Uterus (tissue), 4 donors: ENCODE measurements around the gene LKAAEAR1. TPM values are rescaled to one million over a fixed set of nuclear protein-coding genes. Genes with fewer than 3 reads are reported as not detected.
"Not testable (repeated sequence)": the region's sequence is repeated elsewhere in the genome, so short reads cannot be mapped to it uniquely, and the experiment has no call there.

Experiments used
- DNase-seq, 2 donors: peaks; one replicate each; pipeline ENCODE4 v3.0.0-alpha.2; 2019 to 2020
- H3K27ac ChIP-seq, 2 donors: fragments of 200-600 bp; sonication (generic); 1 replicate in 1 of 2; 2 replicates in 1 of 2; pipeline ENCODE4 v1.5.1; 2016 to 2018
- H3K27me3 ChIP-seq, 2 donors: fragments of 200-600 bp; sonication (generic); one replicate each; pipeline ENCODE4 v1.5.1; 2018 to 2019; ENCODE audit warnings: control low read depth in 1 of 2
- H3K36me3 ChIP-seq, 2 donors: fragments of 200-600 bp; sonication (generic); one replicate each; pipeline ENCODE4 v1.5.1; 2019; ENCODE audit warnings: control low read depth in 1 of 2
- H3K4me1 ChIP-seq, 2 donors: fragments of 200-600 bp; sonication (generic); one replicate each; pipeline ENCODE4 v1.5.1; 2018 to 2019; ENCODE audit warnings: control low read depth in 1 of 2
- H3K4me3 ChIP-seq, 2 donors: fragments of 200-600 bp; sonication (generic); 1 replicate in 1 of 2; 2 replicates in 1 of 2; pipeline ENCODE4 v1.5.1; 2018 to 2019; ENCODE audit warnings: mild to moderate bottlenecking in 1 of 2
- H3K9me3 ChIP-seq, 2 donors: fragments of 200-600 bp; sonication (generic); one replicate each; pipeline ENCODE4 v1.5.1; 2019; ENCODE audit warnings: control low read depth in 1 of 2
- POLR2A ChIP-seq, 2 donors: fragments of 450-650 bp; IDR thresholded peaks; one replicate each; pipeline ENCODE4 v1.6.1; 2016; ENCODE audit warnings: antibody characterized with exemption in 2 of 2, mild to moderate bottlenecking in 1 of 2, moderate library complexity in 1 of 2
- intact Hi-C: fragments of 100-400 bp; cut with DNase I; formaldehyde crosslinking; loops from one replicate; pipeline ENCODE4 v1.15.1; 2023; ENCODE audit warnings: low total_unique reads
- total RNA-seq, 4 donors: library from RNA; depleted of rRNA in 3 of 4; stranded (reverse); fragments of >200 nt in 3 of 4; gene quantifications; one replicate each; pipeline versions ENCODE4 v1.1.0 to v1.2.4, GENCODE V29; 2014 to 2023
- TF ChIP-seq, protein P1 (sequence below), 4 experiments: fragments of 200-600 bp in 2 of 4; fragments of 450-650 bp in 2 of 4; sonication (generic) in 2 of 4; IDR thresholded peaks; one replicate each; pipeline ENCODE4 v1.5.1; 2016 to 2019; ENCODE audit warnings: antibody characterized with exemption in 4 of 4, mild to moderate bottlenecking in 2 of 4, moderate library complexity in 1 of 4
- donor health status: DM: yes; HTN: yes; CAD: no.

Gene LKAAEAR1
- total RNA-seq, 4 donors from 2014 or later: not detected

DNA sequence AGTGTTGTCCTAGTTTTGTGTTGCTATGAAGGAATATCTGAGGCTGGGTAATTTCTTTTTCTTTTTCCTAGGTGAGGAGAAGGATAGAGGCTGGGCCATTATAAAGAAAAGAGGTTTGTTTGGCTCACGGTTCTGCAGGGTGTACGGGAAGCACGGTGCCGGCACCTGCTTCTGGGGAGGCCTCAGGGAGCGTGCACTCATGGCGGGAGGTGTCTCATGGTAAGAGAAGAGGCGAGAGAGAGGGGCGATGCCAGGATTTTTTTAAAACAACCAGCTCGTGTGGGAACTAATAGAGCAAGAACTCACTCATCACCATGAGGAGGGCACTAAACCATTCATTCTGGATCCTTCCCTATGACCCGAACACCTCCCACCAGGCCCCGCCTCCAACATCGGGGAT is 37.4 kb upstream of the LKAAEAR1 start:
- Histone ChIP-seq H3K4me1 (no peaks in the 10 kb centered on the region), H3K27ac (no peak overlapping the region), H3K36me3 (no peaks in the 10 kb centered on the region), H3K4me3 (no peak overlapping the region), H3K9me3 (no peaks in the 10 kb centered on the region), H3K27me3 (no peaks in the 10 kb centered on the region)
- DNase-seq: no peak
- TF ChIP-seq, protein P1, sequence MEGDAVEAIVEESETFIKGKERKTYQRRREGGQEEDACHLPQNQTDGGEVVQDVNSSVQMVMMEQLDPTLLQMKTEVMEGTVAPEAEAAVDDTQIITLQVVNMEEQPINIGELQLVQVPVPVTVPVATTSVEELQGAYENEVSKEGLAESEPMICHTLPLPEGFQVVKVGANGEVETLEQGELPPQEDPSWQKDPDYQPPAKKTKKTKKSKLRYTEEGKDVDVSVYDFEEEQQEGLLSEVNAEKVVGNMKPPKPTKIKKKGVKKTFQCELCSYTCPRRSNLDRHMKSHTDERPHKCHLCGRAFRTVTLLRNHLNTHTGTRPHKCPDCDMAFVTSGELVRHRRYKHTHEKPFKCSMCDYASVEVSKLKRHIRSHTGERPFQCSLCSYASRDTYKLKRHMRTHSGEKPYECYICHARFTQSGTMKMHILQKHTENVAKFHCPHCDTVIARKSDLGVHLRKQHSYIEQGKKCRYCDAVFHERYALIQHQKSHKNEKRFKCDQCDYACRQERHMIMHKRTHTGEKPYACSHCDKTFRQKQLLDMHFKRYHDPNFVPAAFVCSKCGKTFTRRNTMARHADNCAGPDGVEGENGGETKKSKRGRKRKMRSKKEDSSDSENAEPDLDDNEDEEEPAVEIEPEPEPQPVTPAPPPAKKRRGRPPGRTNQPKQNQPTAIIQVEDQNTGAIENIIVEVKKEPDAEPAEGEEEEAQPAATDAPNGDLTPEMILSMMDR (IDR thresholded peaks at IDR 0.05): no peak
- no peak for TF ChIP-seq POLR2A (IDR thresholded peaks at IDR 0.05)
- intact Hi-C loops: no loop called here

DNA sequence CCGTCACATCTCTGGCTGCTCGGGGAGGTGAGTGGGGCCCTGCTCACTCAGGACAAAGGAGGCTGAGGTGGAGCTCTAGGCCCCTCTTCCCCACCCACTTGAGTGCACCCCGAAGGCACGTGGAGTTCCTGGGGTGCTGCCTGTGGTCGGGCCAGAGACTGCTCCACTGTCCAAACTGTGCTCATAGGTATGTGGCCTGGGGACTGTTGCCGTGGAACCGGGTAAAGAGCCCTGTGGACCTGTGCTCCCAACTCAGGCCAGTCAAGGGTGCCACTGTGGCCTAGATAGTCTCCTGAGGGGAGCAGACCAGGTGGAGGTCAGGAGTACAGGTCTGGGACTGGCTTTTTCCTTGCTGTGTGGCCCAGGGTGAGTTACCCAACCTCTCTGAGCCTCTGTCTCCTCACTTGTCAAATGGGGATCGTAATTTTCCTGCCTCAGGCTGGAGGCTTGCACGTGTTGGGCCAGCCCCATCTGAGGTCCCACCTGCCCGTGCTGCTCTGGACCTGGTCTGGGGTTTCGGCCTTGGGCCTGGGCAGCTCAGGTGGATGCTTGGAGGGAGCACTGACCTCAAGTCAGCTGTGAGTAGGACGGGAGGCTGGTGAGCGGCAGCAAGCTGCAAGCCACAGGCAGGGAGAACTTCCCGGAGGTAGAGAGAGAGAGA is 35.6 kb upstream of the LKAAEAR1 start:
- TF ChIP-seq POLR2A (IDR thresholded peaks at IDR 0.05): no peak
- TF ChIP-seq, protein P1 (IDR thresholded peaks at IDR 0.05): no peak

DNA sequence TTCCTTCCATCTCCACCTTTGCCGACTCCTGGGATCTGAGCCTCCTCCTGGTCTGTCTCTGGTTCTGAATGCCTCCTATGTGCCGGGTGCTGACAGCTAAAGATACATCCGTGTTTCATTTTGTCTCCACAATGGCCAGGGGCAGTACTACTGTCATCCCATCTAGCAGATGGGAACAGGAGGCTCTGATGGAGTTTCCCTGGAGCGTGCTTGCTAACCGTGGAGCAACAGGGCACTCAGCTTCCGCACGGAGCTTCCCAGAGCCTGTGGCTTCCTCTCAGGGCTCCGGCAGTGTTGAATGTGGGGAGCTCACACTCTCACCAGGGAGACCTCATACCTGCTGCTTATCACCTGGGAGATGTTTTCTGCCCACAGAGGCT is 35.1 kb upstream of the LKAAEAR1 start:
- no peak for DNase-seq
- TF ChIP-seq, protein P1 (IDR thresholded peaks at IDR 0.05): no peak
- TF ChIP-seq POLR2A (IDR thresholded peaks at IDR 0.05): no peak
- Histone ChIP-seq H3K36me3 (no peaks in the 10 kb centered on the region), H3K27ac (no peak overlapping the region), H3K27me3 (no peaks in the 10 kb centered on the region), H3K4me1 (no peaks in the 10 kb centered on the region), H3K9me3 (no peaks in the 10 kb centered on the region), H3K4me3 (no peak overlapping the region)
- intact Hi-C loops: no loop called here

More for the DNA sequence above, 35.6 kb upstream of the LKAAEAR1 start:
- no peak for DNase-seq
- Histone ChIP-seq H3K27me3 (no peaks in the 10 kb centered on the region), H3K36me3 (no peaks in the 10 kb centered on the region), H3K9me3 (no peaks in the 10 kb centered on the region), H3K27ac (no peak overlapping the region), H3K4me1 (no peaks in the 10 kb centered on the region), H3K4me3 (no peak overlapping the region)
- intact Hi-C loops: no loop called here

DNA sequence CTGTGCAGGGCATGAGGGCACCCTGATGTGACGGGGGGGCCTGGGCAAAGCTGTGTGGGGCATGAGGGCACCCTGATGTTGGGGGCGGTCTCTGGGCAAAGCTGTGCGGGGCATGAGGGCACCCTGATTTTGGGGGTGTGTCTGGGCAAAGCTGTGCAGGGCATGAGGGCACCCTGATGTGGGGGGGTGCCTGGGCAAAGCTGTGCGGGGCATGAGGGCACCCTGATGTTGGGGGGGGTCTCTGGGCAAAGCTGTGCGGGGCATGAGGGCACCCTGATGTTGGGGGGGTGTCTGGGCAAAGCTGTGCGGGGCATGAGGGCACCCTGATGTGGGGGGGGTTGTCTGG is 33.2 kb upstream of the LKAAEAR1 start:
- H3K27me3 ChIP-seq, intact Hi-C loops, DNase-seq, H3K36me3 ChIP-seq, H3K9me3 ChIP-seq, H3K27ac ChIP-seq, H3K4me3 ChIP-seq, H3K4me1 ChIP-seq: not testable (repeated sequence)

DNA sequence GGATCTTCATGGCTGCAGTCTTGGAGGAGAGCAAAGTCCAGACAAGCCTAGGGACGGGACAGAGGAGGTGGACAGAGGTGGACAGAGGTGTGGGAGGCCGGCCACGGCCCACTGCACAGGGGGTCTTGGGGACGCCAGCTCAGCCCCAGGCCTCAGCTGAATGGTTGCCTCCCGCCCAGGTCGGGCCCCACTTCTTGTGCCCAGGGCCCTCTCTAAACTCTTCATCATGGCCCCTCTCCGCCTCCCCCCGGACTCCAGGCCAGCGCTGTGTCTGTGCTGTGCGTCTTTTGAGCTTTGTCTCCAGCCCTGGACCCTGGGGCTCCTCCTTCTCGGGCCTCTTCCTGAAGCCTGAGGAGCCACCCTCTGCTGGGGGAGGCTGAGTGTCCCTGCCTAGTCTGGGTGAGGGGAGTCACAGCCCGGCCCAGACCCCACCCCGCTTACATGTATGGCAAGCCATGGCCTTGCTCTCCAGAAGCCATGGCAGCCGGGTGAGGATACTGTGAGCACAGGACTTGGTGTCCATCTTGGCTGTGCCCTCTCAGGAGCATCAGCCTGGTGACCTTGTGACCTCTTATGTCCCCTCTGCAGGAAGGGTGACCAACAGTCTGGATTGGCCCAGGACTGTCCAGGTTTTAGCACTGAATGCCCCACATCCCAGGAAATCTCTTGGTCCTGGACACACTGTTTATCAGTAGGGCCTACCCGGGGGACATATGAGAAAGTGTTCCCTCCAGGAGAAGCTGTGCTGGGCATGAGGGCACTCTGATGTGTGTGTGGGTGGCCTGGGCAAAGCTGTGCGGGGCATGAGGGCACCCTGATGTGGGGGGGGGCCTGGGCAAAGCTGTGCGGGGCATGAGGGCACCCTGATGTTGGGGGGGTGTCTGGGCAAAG is 32.6 kb upstream of the LKAAEAR1 start:
- Histone ChIP-seq H3K4me3 (no peak overlapping the region), H3K4me1 (no peaks in the 10 kb centered on the region), H3K27me3 (no peaks in the 10 kb centered on the region), H3K36me3 (no peaks in the 10 kb centered on the region), H3K9me3 (no peaks in the 10 kb centered on the region), H3K27ac (no peak overlapping the region)
- intact Hi-C loops: no loop called here
- DNase-seq: no peak
- TF ChIP-seq POLR2A (IDR thresholded peaks at IDR 0.05): no peak
- TF ChIP-seq, protein P1 (IDR thresholded peaks at IDR 0.05): no peak
